GM23338 (cell line): Measurements from ENCODE around the gene PGA3. TPM values are rescaled to one million over a fixed set of nuclear protein-coding genes. Genes with fewer than 3 reads are reported as not detected.

ENCODE experiments used
- ATAC-seq: fragments of 200-7000 bp; cut with Tn5 transposase; 3 replicates; pipeline ENCODE4 v1.9.1; 2020
- DNase-seq: peaks from one replicate; pipeline ENCODE4 v3.0.0-alpha.2; 2015; ENCODE audit warnings: low spot score
- H2AFZ ChIP-seq: fragments of 200-600 bp; sonication (generic); 2 replicates; pipeline ENCODE4 v1.8.0; 2016; ENCODE audit warnings: antibody characterized with exemption, mild to moderate bottlenecking, moderate library complexity
- H3F3A ChIP-seq: fragments of 200-600 bp; sonication (generic); replicated peaks from 2 replicates; pipeline ENCODE4 v1.8.0; 2017; ENCODE audit warnings: antibody characterized with exemption, mixed run types, low read depth
- H3K27ac ChIP-seq: fragments of 200-600 bp; sonication (generic); 2 replicates; pipeline ENCODE4 v1.6.1; 2016; ENCODE audit warnings: low read depth
- H3K27me3 ChIP-seq: fragments of 200-600 bp; sonication (generic); 2 replicates; pipeline ENCODE4 v1.8.0; 2016; ENCODE audit warnings: mild to moderate bottlenecking, mixed run types, moderate library complexity; ENCODE audit not compliant: insufficient read depth
- H3K36me3 ChIP-seq: fragments of 200-600 bp; sonication (generic); 2 replicates; pipeline ENCODE4 v1.8.0; 2016; ENCODE audit warnings: mild to moderate bottlenecking; ENCODE audit not compliant: insufficient read depth
- H3K4me1 ChIP-seq: fragments of 200-600 bp; sonication (generic); 2 replicates; pipeline ENCODE4 v1.8.0; 2016; ENCODE audit warnings: mild to moderate bottlenecking, moderate library complexity; ENCODE audit not compliant: insufficient read depth
- H3K4me2 ChIP-seq: fragments of 200-600 bp; sonication (generic); 2 replicates; pipeline ENCODE4 v1.7.1; 2017; ENCODE audit warnings: mixed run types
- H3K4me3 ChIP-seq: fragments of 200-600 bp; sonication (generic); 2 replicates; pipeline ENCODE4 v1.6.1; 2016; ENCODE audit warnings: mixed run types
- H3K79me2 ChIP-seq: fragments of 200-600 bp; sonication (generic); replicated peaks from 2 replicates; pipeline ENCODE4 v1.8.0; 2017; ENCODE audit warnings: mild to moderate bottlenecking; ENCODE audit not compliant: insufficient read depth
- H3K9me2 ChIP-seq: fragments of 200-600 bp; sonication (generic); 2 replicates; pipeline ENCODE4 v1.8.0; 2017; ENCODE audit not compliant: insufficient read depth
- H4K20me1 ChIP-seq: fragments of 200-600 bp; sonication (generic); replicated peaks from 2 replicates; pipeline ENCODE4 v1.8.0; 2017; ENCODE audit warnings: mild to moderate bottlenecking; ENCODE audit not compliant: insufficient read depth
- H3K27ac Mint-ChIP-seq: 2 replicates; pipeline ENCODE4 v1.8.0; 2020; ENCODE audit warnings: inconsistent platforms, mild to moderate bottlenecking, moderate library complexity, mixed read lengths
- H3K27me3 Mint-ChIP-seq: 3 replicates; pipeline ENCODE4 v1.8.0; 2022; ENCODE audit warnings: low read depth, mild to moderate bottlenecking, moderate library complexity, mixed read lengths, inconsistent platforms; ENCODE audit not compliant: insufficient read depth, poor library complexity
- H3K36me3 Mint-ChIP-seq: 3 replicates; pipeline ENCODE4 v1.8.0; 2021; ENCODE audit warnings: low read depth, mild to moderate bottlenecking, inconsistent platforms, moderate library complexity, mixed read lengths
- H3K4me1 Mint-ChIP-seq: 3 replicates; pipeline ENCODE4 v1.8.0; 2020; ENCODE audit warnings: mild to moderate bottlenecking, inconsistent platforms, mixed read lengths
- H3K4me3 Mint-ChIP-seq: 3 replicates; pipeline ENCODE4 v1.8.0; 2021; ENCODE audit warnings: moderate library complexity, mild to moderate bottlenecking, inconsistent platforms, mixed read lengths
- H3K9me3 Mint-ChIP-seq: 3 replicates; pipeline ENCODE4 v1.8.0; 2020; ENCODE audit warnings: moderate library complexity, mild to moderate bottlenecking, inconsistent platforms, mixed read lengths
- EZH2 ChIP-seq: fragments of 200-600 bp; sonication (generic); IDR thresholded peaks from one replicate; pipeline ENCODE4 v1.8.0; 2017; ENCODE audit warnings: antibody characterized with exemption, mild to moderate bottlenecking, low read depth; ENCODE audit not compliant: unreplicated experiment
- STAT1 ChIP-seq: IDR thresholded peaks from one replicate; pipeline ENCODE4 v1.6.1; 2016; ENCODE audit warnings: antibody characterized with exemption; ENCODE audit not compliant: unreplicated experiment
- ZNF331 ChIP-seq: fragments of 250-450 bp; sonication (Bioruptor Pico); IDR thresholded peaks from 2 replicates; pipeline ENCODE4 v1.5.0; 2020; ENCODE audit warnings: low read depth, mild to moderate bottlenecking, moderate library complexity
- ZNF462 ChIP-seq: fragments of 250-450 bp; sonication (Bioruptor Pico); IDR thresholded peaks from 2 replicates; pipeline ENCODE4 v1.5.0; 2020; ENCODE audit warnings: mild to moderate bottlenecking, moderate library complexity
- polyA plus RNA-seq: library from polyadenylated mRNA; unstranded; fragments of >200 nt; fragmentation: Nextera tagmentation; extraction: Ambion mirVana; gene quantifications from 2 replicates; pipeline ENCODE4 v1.2.1, GENCODE V29; 2016
- total RNA-seq: library from RNA; depleted of rRNA; stranded (reverse); fragments of >200 nt; shearing (Covaris generic); gene quantifications from 2 replicates; pipeline ENCODE4 v1.2.3, GENCODE V29; 2014
- TF ChIP-seq, protein P1 (sequence below): IDR thresholded peaks from 2 replicates; pipeline ENCODE4 v1.6.1; 2016; ENCODE audit warnings: antibody characterized with exemption

PGA3 gene
- total and polyA plus RNA-seq, 2 experiments from 2014 or later = 0.37 TPM; not detected in 1

DNA sequence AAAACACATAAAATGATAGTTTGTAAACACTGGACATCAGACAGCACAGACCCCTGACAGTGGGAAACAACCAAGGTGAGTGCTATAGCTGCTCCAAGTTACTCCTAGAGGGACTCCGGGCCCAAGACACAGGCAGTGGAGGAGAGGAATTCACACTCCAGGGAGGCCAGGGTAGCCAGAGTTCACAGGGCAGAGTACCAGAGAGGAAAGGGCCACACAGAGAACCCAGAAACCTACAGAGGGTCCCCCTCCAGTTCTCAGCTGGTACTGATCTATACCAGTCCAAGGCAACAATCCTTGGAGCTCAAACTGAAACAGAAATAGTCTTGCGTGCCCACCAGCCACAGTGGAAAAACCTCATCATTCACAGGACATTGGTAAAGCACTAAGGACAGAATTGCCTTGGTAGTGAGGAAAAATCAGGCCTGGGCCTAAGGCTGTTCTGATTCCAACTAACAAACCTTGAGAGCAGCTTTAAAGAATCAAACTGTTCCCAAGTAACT, 49.7 kb upstream of the PGA3 start (continued):
- no peak for TF ChIP-seq ZNF462 (CRISPR knock-in tag)
- TF ChIP-seq ZNF331 (CRISPR knock-in tag) = no peak
- TF ChIP-seq STAT1 = no peak
- no peak for TF ChIP-seq EZH2

GRCh38 chr11:61154528-61154927, 48.8 kb upstream of the PGA3 start:
- H3K27ac ChIP-seq = no peak overlapping the region
- no peaks in the 10 kb centered on the region for H3K36me3 Mint-ChIP-seq
- H3F3A ChIP-seq = no peaks in the 10 kb centered on the region
- TF ChIP-seq, protein P1, sequence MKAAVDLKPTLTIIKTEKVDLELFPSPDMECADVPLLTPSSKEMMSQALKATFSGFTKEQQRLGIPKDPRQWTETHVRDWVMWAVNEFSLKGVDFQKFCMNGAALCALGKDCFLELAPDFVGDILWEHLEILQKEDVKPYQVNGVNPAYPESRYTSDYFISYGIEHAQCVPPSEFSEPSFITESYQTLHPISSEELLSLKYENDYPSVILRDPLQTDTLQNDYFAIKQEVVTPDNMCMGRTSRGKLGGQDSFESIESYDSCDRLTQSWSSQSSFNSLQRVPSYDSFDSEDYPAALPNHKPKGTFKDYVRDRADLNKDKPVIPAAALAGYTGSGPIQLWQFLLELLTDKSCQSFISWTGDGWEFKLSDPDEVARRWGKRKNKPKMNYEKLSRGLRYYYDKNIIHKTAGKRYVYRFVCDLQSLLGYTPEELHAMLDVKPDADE = no peak
- H3K4me1 Mint-ChIP-seq = peaks cover 48% of the 10 kb centered on the region
- no peaks in the 10 kb centered on the region for H3K9me2 ChIP-seq
- H3K36me3 ChIP-seq = no peaks in the 10 kb centered on the region
- H3K4me1 ChIP-seq = peaks cover 24% of the 10 kb centered on the region
- no peak overlapping the region for H3K4me3 ChIP-seq
- peaks cover 98% of the 10 kb centered on the region for H3K79me2 ChIP-seq
- peaks cover 10% of the 10 kb centered on the region for H3K27me3 Mint-ChIP-seq
- DNase-seq (no peak), ATAC-seq (no peak)
- peaks cover 45% of the 10 kb centered on the region for H4K20me1 ChIP-seq
- no peaks in the 10 kb centered on the region for H3K9me3 Mint-ChIP-seq
- no peak overlapping the region for H3K4me2 ChIP-seq
- H3K27me3 ChIP-seq = no peaks in the 10 kb centered on the region
- no peak overlapping the region for H3K27ac Mint-ChIP-seq
- no peak overlapping the region for H3K4me3 Mint-ChIP-seq
- no peak overlapping the region for H2AFZ ChIP-seq
